ENCODE measurements around the gene CCDC148.
"Not testable (repeated sequence)": the region's sequence is repeated elsewhere in the genome, so short reads cannot be mapped to it uniquely, and the experiment has no call there.

Gene CCDC148

GRCh38 chr2:158481116-158481515 is 24.6 kb upstream of the CCDC148 start:
- DNase-seq = no peak

- no peak for DNase-seq
These were observed 22.3 kb upstream of the CCDC148 start for GRCh38 chr2:158478816-158479215.

GRCh38 chr2:158478237-158478636 is 21.7 kb upstream of the CCDC148 start:
- DNase-seq = no peak

- no peak for DNase-seq
These were observed 20.6 kb upstream of the CCDC148 start for GRCh38 chr2:158477202-158477601.

GRCh38 chr2:158474526-158475011 is 18.0 kb upstream of the CCDC148 start:
- not testable (repeated sequence) for DNase-seq

- no peak for DNase-seq
These were observed 17.3 kb upstream of the CCDC148 start for GRCh38 chr2:158473719-158474392.

GRCh38 chr2:158473300-158473699 is 16.7 kb upstream of the CCDC148 start:
- not testable (repeated sequence) for DNase-seq

- not testable (repeated sequence) for DNase-seq
These were observed 16.3 kb upstream of the CCDC148 start for GRCh38 chr2:158472829-158473228.

- no peak for DNase-seq
These were observed 10.7 kb upstream of the CCDC148 start for GRCh38 chr2:158467248-158467647.

- no peak for DNase-seq
These were observed 8.1 kb upstream of the CCDC148 start for GRCh38 chr2:158464426-158465281.

- DNase-seq = no peak
These were observed 7.0 kb upstream of the CCDC148 start for GRCh38 chr2:158463496-158464095.

GRCh38 chr2:158460632-158461297 is 4.2 kb upstream of the CCDC148 start:
- DNase-seq = no peak

GRCh38 chr2:158459161-158460003 is 2.8 kb upstream of the CCDC148 start:
- DNase-seq = no peak

- no peak for DNase-seq
These were observed 2.0 kb upstream of the CCDC148 start for GRCh38 chr2:158458617-158458920.

- DNase-seq = peak; percentile 4
These were observed 1.5 kb upstream of the CCDC148 start for GRCh38 chr2:158457826-158458616.

GRCh38 chr2:158457092-158457825 is 706 bp upstream of the CCDC148 start:
- DNase-seq = peak; percentile 52

- DNase-seq = no peak
These were observed 12.9 kb downstream of the CCDC148 start for GRCh38 chr2:158443606-158444005.

- not testable (repeated sequence) for DNase-seq
These were observed 17.5 kb downstream of the CCDC148 start for GRCh38 chr2:158439062-158439461.

GRCh38 chr2:158433716-158434115 is 22.8 kb downstream of the CCDC148 start:
- not testable (repeated sequence) for DNase-seq

GRCh38 chr2:158432117-158432516 is 24.4 kb downstream of the CCDC148 start:
- no peak for DNase-seq

GRCh38 chr2:158414538-158414937 is 42.0 kb downstream of the CCDC148 start:
- no peak for DNase-seq
